Measurements from ENCODE around the gene LRRC26.

The LRRC26 gene, protein sequence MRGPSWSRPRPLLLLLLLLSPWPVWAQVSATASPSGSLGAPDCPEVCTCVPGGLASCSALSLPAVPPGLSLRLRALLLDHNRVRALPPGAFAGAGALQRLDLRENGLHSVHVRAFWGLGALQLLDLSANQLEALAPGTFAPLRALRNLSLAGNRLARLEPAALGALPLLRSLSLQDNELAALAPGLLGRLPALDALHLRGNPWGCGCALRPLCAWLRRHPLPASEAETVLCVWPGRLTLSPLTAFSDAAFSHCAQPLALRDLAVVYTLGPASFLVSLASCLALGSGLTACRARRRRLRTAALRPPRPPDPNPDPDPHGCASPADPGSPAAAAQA

DNA sequence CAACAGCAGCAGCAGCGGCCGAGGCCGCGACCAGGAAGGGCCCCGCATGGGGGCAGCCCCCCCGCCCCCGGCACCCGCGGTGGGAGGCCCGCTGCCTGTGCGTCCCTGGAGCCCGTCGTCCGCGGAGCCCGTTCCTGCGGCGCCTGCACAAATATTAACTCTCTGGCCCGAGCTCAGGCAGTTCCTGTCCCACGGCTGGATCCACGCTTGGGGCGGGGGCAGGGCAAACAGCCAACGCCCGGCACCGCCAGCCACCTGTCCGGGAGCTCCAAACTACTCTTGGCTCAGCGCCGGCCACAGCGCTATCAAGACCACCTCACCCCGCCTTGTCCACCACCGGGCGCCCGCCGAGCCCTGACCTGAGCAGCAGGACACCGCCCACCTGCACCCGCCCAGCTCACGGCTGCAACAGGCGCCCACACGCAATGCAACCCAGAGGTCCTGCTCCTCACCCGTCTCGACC lies at the start of gene LRRC26:
Gene LRRC26, minus strand, starts transcription at position 156 of the 463 bp plus-strand sequence. Its CDS starts 108 bp downstream, at position 48.
- DNase-seq (ENCODE audit: low read depth in 2 of 2): no peak

DNA sequence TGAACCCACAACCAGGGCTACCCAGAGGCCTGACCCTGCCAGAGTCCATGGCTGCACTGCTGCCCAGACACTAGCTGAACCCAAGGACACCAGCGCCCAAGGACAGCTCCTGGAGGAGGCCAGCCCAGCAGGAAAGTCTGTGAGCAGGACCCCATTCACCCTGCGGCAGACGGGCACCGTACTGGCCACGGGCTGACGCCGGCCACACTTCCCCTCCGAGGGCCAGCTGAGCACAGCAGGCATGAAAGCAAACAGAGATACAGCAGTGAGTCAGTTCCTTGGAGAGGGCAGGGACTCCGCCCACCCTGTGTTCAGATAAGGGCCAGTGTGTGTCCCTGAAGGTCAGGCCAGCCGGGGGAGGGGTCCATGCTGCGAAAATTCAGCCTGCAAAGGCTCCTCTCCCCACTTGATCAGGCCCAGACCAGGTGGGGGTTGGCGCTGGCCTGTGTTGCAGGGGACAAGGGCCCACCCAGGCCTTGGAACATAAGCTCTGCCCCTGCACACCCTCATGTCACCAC lies 49.0 kb upstream of the LRRC26 start:
- DNase-seq (ENCODE audit: low read depth in 2 of 2): no peak

DNA sequence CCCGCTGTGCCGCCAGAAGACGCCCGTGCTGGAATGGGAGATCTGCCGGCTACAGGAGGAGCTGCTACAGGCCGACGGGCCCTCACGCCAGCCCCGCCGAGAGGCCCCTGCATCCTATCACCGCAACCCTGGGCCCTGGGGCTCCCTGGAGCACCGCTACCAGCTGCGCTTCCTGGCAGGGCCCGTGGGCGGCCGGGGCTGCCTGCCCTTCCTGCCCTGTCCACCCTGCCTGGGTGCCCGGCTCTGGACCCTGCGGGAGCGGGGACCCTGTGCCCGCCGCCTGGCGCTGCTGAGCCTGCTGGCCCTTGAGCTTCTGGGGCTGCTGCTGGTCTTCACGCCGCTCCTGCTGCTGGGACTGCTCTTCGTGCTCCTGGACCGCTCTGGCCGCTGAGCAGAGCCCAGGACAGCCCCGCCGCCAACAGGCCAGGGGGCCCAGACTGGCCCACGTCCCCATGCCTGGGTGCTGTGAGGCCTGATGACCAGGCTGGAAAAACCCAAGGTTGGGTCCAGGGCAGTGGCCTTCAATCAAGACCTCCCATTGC lies 48.4 kb upstream of the LRRC26 start:
- no peak for DNase-seq (ENCODE audit: low read depth in 2 of 2)

DNA sequence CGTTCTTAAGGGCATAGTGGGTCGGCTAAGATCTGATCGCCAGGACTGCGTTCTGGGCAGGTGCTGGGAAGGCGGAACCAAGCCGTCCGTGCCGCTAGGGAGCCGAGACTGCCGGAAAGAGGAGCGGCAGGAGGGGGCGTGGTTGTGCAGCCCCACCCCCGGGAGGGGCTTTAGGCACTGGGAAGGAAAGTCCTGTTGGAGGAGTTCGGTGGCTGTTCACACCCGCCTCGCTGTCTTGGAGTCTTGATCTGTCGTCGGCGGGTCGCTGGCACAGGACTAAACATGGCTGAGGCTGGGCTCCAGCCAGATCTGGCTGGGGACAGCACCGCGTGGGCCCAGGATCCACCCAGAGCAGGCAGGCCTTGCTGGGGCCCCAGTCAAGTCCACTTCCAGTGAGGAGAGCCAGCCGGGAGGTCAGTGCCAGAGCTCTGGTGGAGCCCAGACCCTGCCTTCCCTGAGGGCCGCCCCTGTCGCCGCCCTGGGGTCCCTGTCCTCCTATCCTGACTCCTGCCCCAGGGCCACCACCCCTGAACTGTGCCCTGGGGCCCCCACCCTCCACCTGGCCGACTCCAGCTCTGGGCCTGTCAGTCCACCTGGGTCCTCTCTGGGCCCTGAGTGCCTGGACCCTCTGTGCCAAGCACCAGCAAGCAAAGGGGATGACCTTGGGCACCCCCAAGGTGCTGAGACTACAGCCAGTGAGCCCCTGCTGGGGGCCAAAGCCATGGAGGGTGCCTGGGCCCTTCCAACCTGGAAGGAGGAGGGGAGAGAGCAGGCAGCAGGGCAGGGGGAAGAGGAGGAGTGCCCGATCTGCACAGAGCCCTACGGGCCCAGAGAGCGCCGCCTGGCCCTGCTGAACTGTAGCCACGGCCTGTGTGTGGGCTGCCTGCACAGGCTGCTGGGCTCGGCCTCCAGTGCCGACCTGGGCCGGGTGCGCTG lies 47.7 kb upstream of the LRRC26 start:
- DNase-seq (ENCODE audit: low read depth in 2 of 2): no peak

DNA sequence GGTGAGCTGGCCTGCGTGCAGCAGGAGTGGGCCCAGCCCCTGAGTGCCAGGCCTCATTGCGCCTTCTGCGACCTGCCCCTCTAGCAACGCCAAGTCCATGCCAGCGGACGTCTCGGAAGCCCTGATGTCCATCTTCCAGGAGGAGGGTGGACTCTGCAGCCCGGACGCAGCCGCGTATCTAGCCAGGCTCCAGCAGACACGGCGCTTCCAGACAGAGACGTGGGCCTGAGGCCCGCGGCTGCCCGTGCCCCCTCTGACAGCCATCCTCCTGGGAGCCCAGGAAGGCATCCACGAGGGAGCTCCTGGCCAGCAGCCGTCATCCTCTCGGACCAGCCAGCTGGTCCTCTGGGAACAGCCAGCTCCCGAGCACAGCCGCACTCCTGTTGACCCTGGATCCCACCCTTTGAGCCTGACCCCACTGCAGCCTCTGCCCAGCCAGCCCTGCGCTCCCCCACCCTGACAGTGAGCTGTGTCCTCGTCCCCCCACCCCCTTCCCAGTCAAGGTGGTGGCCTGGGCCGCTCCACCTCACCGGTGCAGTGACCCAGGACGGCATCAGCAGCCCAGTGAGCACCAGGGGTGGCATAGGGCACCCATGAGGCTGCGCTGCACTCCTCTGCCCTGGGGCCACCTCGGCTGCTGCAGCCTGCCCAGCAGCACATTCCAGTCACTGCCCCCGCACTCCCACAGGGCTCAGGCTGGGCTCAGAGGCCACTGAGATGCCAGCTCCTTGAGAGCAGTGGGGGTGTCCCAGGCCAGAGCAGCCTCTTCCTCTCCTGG lies 46.5 kb upstream of the LRRC26 start:
- DNase-seq (ENCODE audit: low read depth in 2 of 2): no peak

DNA sequence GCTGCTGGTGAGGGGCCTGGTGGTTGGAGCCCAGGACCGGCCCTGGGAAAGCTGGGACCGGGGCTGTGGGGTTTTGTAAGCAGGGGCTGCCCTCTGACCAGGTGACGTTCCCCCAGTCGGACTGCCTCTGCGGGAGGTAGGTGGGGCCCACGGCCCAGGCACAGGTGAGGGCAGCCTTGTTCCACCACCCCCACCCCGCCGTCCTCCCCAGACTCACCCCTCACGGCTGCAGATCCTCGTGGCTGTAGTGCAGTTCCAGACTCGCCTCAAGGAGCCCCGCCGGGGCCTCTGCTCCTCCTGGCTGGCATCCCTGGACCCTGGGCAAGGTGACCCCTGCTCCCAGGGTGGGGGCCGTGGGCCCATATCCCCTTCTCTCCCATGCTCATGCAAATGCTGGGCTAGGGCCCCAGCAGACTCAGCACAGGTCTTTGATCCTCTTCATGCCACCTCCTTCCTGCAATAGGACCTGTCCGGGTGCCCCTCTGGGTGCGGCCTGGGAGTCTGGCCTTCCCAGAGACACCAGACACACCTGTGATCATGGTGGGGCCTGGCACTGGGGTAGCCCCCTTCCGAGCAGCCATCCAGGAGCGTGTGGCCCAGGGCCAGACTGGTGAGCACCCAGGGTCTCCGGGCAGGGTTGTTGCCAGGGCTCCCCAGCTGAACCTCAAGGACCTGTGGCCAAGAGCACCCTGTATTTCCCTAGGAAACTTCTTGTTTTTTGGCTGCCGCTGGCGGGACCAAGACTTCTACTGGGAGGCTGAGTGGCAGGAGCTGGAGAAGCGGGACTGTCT lies 45.5 kb upstream of the LRRC26 start:
- no peak for DNase-seq (ENCODE audit: low read depth in 2 of 2)

DNA sequence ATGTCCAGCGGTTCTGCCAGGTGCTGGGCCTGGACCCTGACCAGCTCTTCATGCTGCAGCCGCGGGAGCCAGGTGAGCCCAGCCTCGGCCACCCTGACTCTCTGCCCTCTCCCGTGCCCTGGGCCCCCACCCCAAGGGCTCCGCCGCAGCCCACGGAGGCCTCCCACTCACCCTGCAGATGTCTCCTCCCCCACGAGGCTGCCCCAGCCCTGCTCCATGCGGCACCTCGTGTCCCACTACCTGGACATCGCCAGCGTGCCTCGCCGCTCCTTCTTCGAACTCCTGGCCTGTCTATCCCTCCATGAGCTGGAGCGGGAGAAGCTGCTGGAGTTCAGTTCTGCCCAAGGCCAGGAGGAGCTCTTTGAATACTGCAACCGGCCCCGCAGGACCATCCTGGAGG lies 44.8 kb upstream of the LRRC26 start:
- no peak for DNase-seq (ENCODE audit: low read depth in 2 of 2)

DNA sequence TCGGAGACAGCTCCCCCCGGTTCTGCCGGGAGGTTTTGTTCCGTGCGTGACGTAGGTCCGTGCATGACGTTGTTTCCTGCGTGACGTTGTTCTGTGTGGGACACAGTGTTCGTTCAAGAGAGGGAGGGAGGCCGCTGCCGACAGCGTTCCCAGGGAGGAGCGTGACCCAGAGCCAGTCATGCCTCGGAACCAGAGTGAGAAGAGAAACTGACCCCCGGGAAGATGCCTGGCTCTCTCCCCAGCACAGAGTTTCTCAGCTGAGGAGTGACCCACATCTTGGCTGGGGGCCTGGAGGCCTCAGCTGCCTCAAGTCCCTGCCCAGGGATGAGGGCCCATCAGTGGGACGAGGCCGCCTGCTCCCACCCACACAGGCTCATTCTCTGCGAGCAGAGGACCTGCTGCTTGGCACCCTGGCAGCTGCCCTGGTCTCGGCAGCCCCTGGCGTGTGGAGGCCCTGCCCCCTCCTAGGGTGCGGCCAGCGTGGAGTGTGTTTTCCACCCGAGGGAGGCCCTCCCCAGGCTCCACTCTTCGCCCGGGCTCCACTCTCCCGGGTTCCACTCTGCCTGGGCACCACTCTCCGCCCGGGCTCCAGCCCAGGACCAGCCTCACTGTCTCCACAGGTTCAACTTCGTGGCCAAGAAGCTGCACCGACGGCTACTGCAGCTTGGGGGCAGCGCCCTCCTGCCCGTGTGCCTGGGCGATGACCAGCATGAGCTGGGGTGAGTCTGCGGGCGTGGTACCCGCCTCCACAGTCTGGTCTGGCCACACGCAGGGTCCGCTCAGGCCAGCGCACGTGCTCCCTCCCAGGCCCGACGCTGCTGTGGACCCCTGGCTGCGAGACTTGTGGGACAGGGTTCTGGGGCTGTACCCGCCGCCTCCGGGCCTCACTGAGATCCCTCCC lies 43.6 kb upstream of the LRRC26 start:
- DNase-seq (ENCODE audit: low read depth in 2 of 2): no peak

DNA sequence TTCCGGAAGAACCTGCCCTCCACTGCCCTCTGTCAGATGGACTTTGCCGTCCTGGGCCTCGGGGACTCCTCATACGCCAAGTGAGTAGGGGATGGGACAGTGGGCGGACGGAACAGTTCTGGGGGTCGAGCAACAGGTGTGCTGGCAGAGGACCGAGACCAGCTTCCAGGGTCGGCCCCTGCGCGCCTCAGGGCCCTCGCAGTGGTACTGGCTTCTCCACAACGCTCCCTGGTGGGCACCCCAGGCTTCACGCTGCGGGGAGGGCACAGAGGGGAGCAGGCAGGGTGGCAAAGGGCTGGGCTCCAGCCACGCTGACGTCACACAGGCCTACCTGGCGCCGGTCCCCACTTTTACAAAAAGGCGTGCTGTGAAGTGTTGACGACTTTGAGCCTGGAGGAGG lies 42.7 kb upstream of the LRRC26 start:
- DNase-seq (ENCODE audit: low read depth in 2 of 2): no peak

DNA sequence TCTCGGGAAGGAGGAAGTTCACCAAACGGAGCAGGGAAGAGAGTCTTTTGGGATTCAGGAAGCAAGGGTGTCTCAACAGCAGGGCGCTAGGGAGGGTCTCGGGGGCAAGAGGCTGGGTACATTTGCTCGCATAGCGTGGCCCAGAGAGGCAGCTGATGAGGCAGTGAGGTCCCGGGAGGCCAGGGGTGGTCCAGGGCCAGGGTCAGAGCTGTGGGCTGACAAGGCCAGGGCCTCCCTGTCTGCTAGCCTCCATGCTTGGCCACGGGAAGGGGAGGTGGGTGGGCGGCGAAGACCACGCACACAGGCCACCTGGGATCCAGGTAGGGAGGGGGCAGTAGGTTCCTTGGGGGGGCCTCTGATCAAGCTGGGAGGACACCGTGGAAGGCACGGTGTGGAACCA lies 41.7 kb upstream of the LRRC26 start:
- DNase-seq (ENCODE audit: low read depth in 2 of 2): no peak

DNA sequence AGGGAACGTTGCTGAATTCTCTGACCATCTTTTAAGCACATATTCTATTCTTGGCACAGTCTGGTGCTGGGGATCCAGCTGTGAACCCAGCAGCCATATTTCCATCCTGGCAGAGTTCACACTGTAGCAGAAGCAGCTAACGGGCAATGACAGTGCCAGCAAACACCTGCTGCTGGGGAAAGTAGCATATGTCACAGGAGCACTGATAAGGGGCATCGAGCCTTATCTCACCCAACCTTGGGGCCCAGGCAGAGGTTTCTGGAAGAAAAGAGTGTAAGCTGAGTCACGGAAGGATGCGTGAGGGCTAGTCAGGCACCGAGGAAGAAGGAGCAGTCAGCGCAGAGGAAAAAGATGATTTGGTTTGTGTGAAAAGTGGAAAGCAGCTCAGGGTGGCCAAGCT lies 36.8 kb upstream of the LRRC26 start:
- no peak for DNase-seq (ENCODE audit: low read depth in 2 of 2)

DNA sequence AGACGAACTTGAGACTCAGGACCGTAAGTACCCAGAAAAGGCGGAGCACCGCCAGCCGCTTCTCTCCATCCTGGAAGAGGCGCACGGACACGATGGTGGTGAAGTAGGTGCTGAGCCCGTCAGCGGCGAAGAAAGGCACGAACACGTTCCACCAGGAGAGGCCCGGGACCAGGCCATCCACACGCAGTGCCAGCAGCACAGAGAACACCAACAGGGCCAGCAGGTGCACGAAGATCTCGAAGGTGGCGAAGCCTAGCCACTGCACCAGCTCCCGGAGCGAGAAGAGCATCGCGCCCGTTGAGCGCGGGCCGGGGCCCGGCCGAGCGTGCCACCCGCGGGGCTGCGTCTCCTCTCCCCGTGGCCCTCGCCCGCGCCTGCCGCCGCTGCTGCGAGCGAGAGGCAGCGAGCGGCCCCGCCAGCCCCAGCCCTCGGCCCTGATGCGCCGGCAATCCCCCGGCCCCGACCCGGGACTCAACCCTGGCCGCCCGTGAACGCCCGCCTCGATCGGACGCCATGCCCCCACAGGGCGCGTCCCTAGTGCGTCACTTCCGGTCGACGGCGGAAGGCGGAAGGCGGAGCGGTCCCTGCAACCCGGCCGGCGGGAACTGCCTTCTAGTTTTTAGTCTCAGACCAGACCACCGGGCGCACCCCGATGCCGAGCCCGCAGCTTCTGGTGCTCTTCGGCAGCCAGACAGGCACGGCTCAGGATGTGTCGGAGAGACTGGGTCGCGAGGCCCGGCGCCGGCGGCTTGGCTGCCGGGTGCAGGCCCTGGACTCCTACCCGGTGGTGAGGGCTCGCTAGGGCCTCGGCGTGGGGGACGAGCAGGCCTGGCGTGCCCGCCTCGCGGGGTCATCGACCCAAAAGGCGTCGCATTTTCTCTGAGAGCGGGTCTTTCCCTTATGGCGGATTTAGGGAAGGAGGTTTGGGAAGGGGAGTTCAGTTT lies 35.5 kb upstream of the LRRC26 start, which contains the start of the genes NDOR1 and TMEM203:
Gene NDOR1, plus strand, starts transcription at position 575 of the 944 bp plus-strand sequence. Its CDS starts 78 bp downstream, at position 653.
Gene TMEM203, minus strand, starts transcription at position 523 of the 944 bp plus-strand sequence. Its CDS starts 234 bp downstream, at position 289.
- DNase-seq (ENCODE audit: low read depth in 2 of 2): peak; percentile 84

DNA sequence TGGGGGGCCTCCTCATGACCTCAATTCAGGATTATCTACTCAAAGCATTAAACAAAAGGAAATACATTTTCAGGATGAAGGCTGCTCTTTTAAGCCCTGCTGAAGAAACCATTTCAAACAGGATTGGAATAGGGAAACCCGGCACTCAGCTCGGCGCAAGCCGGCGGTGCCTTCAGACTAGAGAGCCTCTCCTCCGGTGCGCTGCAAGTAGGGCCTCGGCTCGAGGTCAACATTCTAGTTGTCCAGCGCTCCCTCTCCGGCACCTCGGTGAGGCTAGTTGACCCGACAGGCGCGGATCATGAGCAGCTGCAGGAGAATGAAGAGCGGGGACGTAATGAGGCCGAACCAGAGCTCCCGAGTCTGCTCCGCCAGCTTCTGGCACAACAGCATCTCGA lies 34.9 kb upstream of the LRRC26 start:
- no peak for DNase-seq (ENCODE audit: low read depth in 2 of 2)

DNA sequence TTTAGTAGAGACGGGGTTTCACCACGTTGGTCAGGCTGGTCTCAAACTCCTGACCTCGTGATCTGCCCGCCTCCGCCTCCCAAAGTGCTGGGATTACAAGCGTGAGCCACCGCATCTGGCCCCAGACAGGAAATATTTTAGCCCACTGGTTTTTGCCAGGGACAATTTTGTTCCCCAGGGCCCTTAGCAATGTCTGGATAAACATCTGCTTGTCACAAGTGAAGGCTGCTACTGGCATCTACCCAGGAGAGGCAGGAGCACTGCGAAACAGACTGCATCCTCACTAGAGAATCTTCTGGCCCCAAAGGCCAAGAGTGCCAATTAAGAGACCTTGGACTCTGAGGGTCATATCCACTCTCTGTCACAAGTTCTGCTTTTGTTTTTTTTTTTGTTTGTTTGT lies 33.1 kb upstream of the LRRC26 start:
- DNase-seq (ENCODE audit: low read depth in 2 of 2): no peak

DNA sequence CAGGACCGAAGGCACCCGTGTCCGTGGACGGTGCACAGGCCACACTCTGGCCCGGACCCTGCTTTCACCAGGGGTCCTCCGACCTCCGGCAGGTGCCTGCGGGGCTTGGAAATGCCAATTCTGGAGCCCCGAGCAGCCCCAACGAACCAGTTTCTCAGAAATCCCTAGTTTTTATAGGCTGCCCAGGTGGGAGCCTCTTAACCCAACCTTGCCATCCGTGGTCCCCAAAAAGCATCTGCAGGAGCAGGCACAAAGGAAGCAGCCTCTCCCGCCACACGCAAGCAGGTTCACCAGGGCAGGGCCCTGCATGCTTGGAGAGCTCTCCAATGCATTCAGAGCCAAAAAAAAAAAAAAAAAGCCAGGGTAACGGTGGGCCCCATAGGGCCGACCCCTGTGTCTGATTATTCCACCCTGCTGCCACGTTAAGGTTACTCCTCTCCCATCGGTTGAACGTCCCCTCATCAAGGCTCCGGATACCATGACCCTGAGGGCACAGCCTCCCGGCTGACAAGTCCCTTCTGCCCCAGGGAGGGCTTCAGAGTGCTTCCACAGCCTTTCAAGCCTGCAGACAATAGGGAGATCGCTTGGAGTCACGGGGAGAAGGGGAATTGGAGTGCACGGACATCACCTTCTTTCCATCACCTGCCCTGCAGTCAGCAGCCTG lies 31.5 kb upstream of the LRRC26 start:
- DNase-seq (ENCODE audit: low read depth in 2 of 2): no peak

DNA sequence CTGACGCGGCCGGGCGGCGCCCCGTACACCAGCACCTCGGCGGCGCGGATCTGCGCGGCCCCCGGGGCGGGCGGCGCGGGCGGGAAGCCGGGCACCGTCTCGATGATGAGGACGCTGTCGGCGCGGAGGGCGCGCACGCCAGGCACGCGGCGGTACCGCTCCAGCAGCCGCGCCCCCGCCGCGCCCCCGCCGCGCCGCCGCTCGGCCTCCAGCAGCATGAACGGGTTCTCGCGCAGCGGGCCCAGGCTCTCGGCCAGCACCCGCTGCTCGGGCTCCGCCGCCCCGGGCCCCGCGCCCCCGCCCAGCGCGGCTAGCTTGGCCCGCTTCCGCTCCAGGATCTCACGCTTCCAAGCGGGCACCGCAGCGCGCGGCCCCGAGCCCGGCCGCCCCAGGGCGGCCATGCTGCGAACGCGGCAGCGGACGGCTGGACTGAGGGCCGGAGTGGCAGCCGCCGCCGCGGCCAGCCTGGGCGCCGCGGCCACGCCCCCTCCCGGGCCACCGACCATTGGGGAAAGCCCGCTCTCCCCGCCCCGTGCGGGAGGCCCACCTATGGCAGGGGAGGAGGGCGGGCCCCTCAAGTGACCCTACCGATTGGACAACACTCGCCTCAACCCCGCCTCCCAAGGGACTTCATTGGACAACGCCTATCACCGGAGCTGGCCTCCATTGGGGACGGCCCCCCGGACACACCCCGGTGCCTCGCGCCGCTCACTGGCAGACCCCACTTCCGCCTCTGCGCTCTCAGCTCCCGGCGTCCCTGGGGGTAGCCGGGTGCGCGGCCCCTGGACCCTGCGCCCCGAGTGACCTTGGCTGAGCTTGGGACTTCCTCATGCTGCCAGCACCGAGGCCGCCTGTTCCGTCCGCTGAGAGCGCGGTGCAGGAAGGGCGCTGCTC lies 30.7 kb upstream of the LRRC26 start, which contains the start of gene TPRN:
Gene TPRN, minus strand, starts transcription at position 431 of the 894 bp plus-strand sequence. Its CDS starts 30 bp downstream, at position 401.
- DNase-seq (ENCODE audit: low read depth in 2 of 2): peak; percentile 96 to 99

Data from stimulated activated CD8-positive, alpha-beta memory T cell treated with anti-CD3 and anti-CD28 coated beads, Interleukin-15, amount 100 ng/mL, for 4 hours (primary cell).